SK-N-MC (cell line): Measurements from ENCODE around the gene KIF21B.

ENCODE experiments used
- EZH2 ChIP-seq: fragments of 200-600 bp; sonication (generic); IDR thresholded peaks from one replicate; pipeline ENCODE4 v1.6.1; 2017; ENCODE audit warnings: antibody characterized with exemption
- FOXP2 ChIP-seq: optimal IDR thresholded peaks from 2 replicates; pipeline ENCODE3; 2011; ENCODE audit warnings: mild to moderate bottlenecking, moderate library complexity; ENCODE audit not compliant: insufficient read depth; ENCODE audit errors: extremely low read length, control extremely low read depth
- POLR2AphosphoS5 ChIP-seq: IDR thresholded peaks from 2 replicates; pipeline ENCODE4 v1.6.1; 2012; ENCODE audit warnings: mild to moderate bottlenecking, low read depth, low read length, borderline replicate concordance

GRCh38 chr1:201000391-201000790 is 23.1 kb downstream of the KIF21B start:
- TF ChIP-seq EZH2 = no peak
- TF ChIP-seq POLR2AphosphoS5 = no peak
- TF ChIP-seq FOXP2 = no peak
